ENCODE results near the gene CREBBP.

Gene CREBBP

DNA sequence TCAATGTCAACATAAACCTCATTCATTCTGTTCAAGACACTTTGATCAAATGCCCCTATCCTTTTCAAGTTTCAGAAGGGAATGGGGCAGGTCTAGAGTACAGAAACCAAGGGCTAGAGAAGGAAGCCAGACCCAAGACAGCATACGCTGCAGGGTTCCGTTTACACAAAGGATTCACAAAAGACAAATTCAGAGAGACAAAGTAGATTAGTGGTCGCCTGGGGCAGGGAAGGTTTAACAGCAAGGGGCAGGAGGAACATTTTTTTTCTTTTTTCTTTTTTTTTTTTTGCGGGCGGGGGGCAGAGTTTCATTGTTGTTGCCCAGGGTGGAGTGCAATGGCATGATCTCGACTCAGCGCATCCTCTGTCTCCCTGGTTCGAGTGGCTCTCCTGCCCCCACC lies 143.3 kb downstream of the CREBBP start:
- no peak overlapping the region for H3K23ac ChIP-seq (ENCODE audit: low read length in 2 of 2)
- H2BK12ac ChIP-seq (ENCODE audit: low read length in 2 of 2): no peak overlapping the region
- DNase-seq: no peak
- H3K36me3 ChIP-seq (ENCODE audit: control insufficient read depth in 1 of 2, insufficient read depth in 2 of 2, low read depth in 1 of 2, low read length in 2 of 2): peaks cover 82% of the 10 kb centered on the region in 2 experiments
- no peak overlapping the region for H4K91ac ChIP-seq (ENCODE audit: low read length)
- no peak overlapping the region for H2BK5ac ChIP-seq (ENCODE audit: low read depth, low read length, poor library complexity, severe bottlenecking)
- H2AFZ ChIP-seq (ENCODE audit: low read depth, low read length): no peak overlapping the region
- H3K9ac ChIP-seq (ENCODE audit: low read length): no peak overlapping the region
- H3K14ac ChIP-seq (ENCODE audit: low read length in 2 of 2): no peak overlapping the region
- no peak overlapping the region for H3K18ac ChIP-seq (ENCODE audit: low read depth in 1 of 2, low read length in 2 of 2)
- no peaks in the 10 kb centered on the region for H3K9me3 ChIP-seq (ENCODE audit: control insufficient read depth, low read length)
- H3K4ac ChIP-seq (ENCODE audit: low read depth in 1 of 2, low read length in 2 of 2): no peak overlapping the region
- no peaks in the 10 kb centered on the region for H3K4me1 ChIP-seq (ENCODE audit: control insufficient read depth, insufficient read depth, low read depth, low read length)
- WGBS: 96% methylated on average over 8 of the region's 8 CpGs
- no peak overlapping the region for H3K27ac ChIP-seq (ENCODE audit: low read length, poor library complexity, severe bottlenecking)
- H3K4me3 ChIP-seq (ENCODE audit: insufficient read depth in 1 of 2, low read depth in 1 of 2, low read length in 2 of 2): no peak overlapping the region
- H3K4me2 ChIP-seq (ENCODE audit: low read length, poor library complexity, severe bottlenecking): no peak overlapping the region
- no peak overlapping the region for H2BK120ac ChIP-seq (ENCODE audit: low read depth, low read length)
- no peaks in the 10 kb centered on the region for H3K27me3 ChIP-seq (ENCODE audit: control insufficient read depth in 1 of 2, insufficient read depth in 1 of 2, low read length in 2 of 2)
- H3K79me1 ChIP-seq (replicated peaks; ENCODE audit: low read length, poor library complexity, severe bottlenecking): peaks cover 60% of the 10 kb centered on the region
- no peak overlapping the region for H4K8ac ChIP-seq (ENCODE audit: low read length)
- H2AK5ac ChIP-seq (ENCODE audit: low read length, severe bottlenecking): no peak overlapping the region
- H2BK15ac ChIP-seq (ENCODE audit: low read depth, poor library complexity, severe bottlenecking): no peak overlapping the region

GRCh38 chr16:3736116-3736515 lies 144.4 kb downstream of the CREBBP start:
- no peak overlapping the region for H3K4me3 ChIP-seq (ENCODE audit: insufficient read depth in 1 of 2, low read depth in 1 of 2, low read length in 2 of 2)
- no peak overlapping the region for H2BK12ac ChIP-seq (ENCODE audit: low read length in 2 of 2)
- H3K9ac ChIP-seq (ENCODE audit: low read length): no peak overlapping the region
- H4K8ac ChIP-seq (ENCODE audit: low read length): no peak overlapping the region
- H4K91ac ChIP-seq (ENCODE audit: low read length): no peak overlapping the region
- H2BK5ac ChIP-seq (ENCODE audit: low read depth, low read length, poor library complexity, severe bottlenecking): no peak overlapping the region
- H2AFZ ChIP-seq (ENCODE audit: low read depth, low read length): no peak overlapping the region
- H3K18ac ChIP-seq (ENCODE audit: low read depth in 1 of 2, low read length in 2 of 2): no peak overlapping the region
- H3K79me1 ChIP-seq (replicated peaks; ENCODE audit: low read length, poor library complexity, severe bottlenecking): peaks cover 67% of the 10 kb centered on the region
- WGBS: 100% methylated on average over 4 of the region's 6 CpGs
- H2BK15ac ChIP-seq (ENCODE audit: low read depth, poor library complexity, severe bottlenecking): no peak overlapping the region
- H3K27ac ChIP-seq (ENCODE audit: low read length, poor library complexity, severe bottlenecking): no peak overlapping the region
- no peak overlapping the region for H3K23ac ChIP-seq (ENCODE audit: low read length in 2 of 2)
- H3K27me3 ChIP-seq (ENCODE audit: control insufficient read depth in 1 of 2, insufficient read depth in 1 of 2, low read length in 2 of 2): no peaks in the 10 kb centered on the region
- H3K36me3 ChIP-seq (ENCODE audit: control insufficient read depth in 1 of 2, insufficient read depth in 2 of 2, low read depth in 1 of 2, low read length in 2 of 2): peaks cover 85% of the 10 kb centered on the region in 2 experiments
- no peak overlapping the region for H2AK5ac ChIP-seq (ENCODE audit: low read length, severe bottlenecking)
- no peak overlapping the region for H3K4me2 ChIP-seq (ENCODE audit: low read length, poor library complexity, severe bottlenecking)
- no peaks in the 10 kb centered on the region for H3K4me1 ChIP-seq (ENCODE audit: control insufficient read depth, insufficient read depth, low read depth, low read length)
- no peak overlapping the region for H3K14ac ChIP-seq (ENCODE audit: low read length in 2 of 2)
- no peak for DNase-seq
- no peaks in the 10 kb centered on the region for H3K9me3 ChIP-seq (ENCODE audit: control insufficient read depth, low read length)
- no peak overlapping the region for H2BK120ac ChIP-seq (ENCODE audit: low read depth, low read length)
- no peak overlapping the region for H3K4ac ChIP-seq (ENCODE audit: low read depth in 1 of 2, low read length in 2 of 2)

DNA sequence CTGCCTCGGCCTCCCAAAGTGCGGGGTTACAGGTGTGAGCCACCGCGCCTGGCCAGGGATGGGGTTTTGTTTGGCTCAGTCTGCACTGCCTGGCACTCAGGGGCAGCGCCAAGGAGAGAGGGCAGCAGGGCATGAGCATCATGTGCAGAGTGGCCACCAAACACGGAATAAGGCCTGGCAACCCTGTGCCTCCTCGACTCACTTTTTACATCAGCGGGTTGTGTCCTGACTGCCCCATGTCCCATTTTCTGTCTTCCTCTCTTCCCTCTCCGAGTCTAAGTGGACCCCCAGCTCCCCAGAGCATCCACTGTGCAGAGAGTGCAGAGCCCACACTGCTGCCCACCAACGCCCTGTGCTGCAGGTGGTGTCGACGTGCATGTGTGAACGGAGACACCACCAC lies 145.0 kb downstream of the CREBBP start:
- peaks cover 67% of the 10 kb centered on the region for H3K79me1 ChIP-seq (replicated peaks; ENCODE audit: low read length, poor library complexity, severe bottlenecking)
- H3K9ac ChIP-seq (ENCODE audit: low read length): no peak overlapping the region
- no peak overlapping the region for H2AK5ac ChIP-seq (ENCODE audit: low read length, severe bottlenecking)
- H3K23ac ChIP-seq (ENCODE audit: low read length in 2 of 2): no peak overlapping the region
- no peak overlapping the region for H4K8ac ChIP-seq (ENCODE audit: low read length)
- no peak overlapping the region for H4K91ac ChIP-seq (ENCODE audit: low read length)
- no peak for DNase-seq
- H3K14ac ChIP-seq (ENCODE audit: low read length in 2 of 2): no peak overlapping the region
- H3K4me2 ChIP-seq (ENCODE audit: low read length, poor library complexity, severe bottlenecking): no peak overlapping the region
- no peak overlapping the region for H2BK5ac ChIP-seq (ENCODE audit: low read depth, low read length, poor library complexity, severe bottlenecking)
- no peaks in the 10 kb centered on the region for H3K27me3 ChIP-seq (ENCODE audit: control insufficient read depth in 1 of 2, insufficient read depth in 1 of 2, low read length in 2 of 2)
- no peak overlapping the region for H2AFZ ChIP-seq (ENCODE audit: low read depth, low read length)
- H3K27ac ChIP-seq (ENCODE audit: low read length, poor library complexity, severe bottlenecking): no peak overlapping the region
- H3K9me3 ChIP-seq (ENCODE audit: control insufficient read depth, low read length): no peaks in the 10 kb centered on the region
- H3K18ac ChIP-seq (ENCODE audit: low read depth in 1 of 2, low read length in 2 of 2): no peak overlapping the region
- 97% methylated on average over 13 of the region's 13 CpGs for WGBS
- no peaks in the 10 kb centered on the region for H3K4me1 ChIP-seq (ENCODE audit: control insufficient read depth, insufficient read depth, low read depth, low read length)
- no peak overlapping the region for H3K4ac ChIP-seq (ENCODE audit: low read depth in 1 of 2, low read length in 2 of 2)
- H3K4me3 ChIP-seq (ENCODE audit: insufficient read depth in 1 of 2, low read depth in 1 of 2, low read length in 2 of 2): no peak overlapping the region
- no peak overlapping the region for H2BK12ac ChIP-seq (ENCODE audit: low read length in 2 of 2)
- no peak overlapping the region for H2BK15ac ChIP-seq (ENCODE audit: low read depth, poor library complexity, severe bottlenecking)
- peaks cover 85% of the 10 kb centered on the region in 2 experiments for H3K36me3 ChIP-seq (ENCODE audit: control insufficient read depth in 1 of 2, insufficient read depth in 2 of 2, low read depth in 1 of 2, low read length in 2 of 2)
- no peak overlapping the region for H2BK120ac ChIP-seq (ENCODE audit: low read depth, low read length)

DNA sequence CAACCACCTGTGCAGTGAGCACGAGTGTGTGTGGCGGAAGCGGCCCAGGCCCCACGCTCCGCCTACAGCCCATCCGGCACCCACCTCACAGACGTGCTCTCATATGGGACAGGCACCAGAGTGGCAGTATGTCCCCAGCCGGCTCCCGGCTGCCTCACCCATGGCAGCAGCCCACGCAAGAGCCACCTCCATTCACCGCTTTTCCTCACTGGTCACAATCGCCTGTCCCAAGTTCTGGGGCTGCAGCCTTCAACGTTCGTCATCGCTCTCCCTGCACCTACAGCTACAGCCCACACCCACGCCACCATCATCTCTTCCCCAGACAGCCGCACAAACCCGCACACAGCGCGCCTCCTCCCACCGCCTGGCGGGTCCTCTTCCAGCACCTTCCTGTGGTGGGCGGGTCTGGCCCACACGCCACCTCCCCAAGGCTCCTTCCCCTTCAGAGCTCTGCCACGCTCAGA lies 145.7 kb downstream of the CREBBP start:
- 99% methylated on average over 25 of the region's 25 CpGs for WGBS
- no peak overlapping the region for H3K18ac ChIP-seq (ENCODE audit: low read depth in 1 of 2, low read length in 2 of 2)
- no peak overlapping the region for H2BK5ac ChIP-seq (ENCODE audit: low read depth, low read length, poor library complexity, severe bottlenecking)
- H2BK120ac ChIP-seq (ENCODE audit: low read depth, low read length): no peak overlapping the region
- no peak for DNase-seq
- no peak overlapping the region for H2BK15ac ChIP-seq (ENCODE audit: low read depth, poor library complexity, severe bottlenecking)
- no peak overlapping the region for H4K91ac ChIP-seq (ENCODE audit: low read length)
- no peak overlapping the region for H3K4me3 ChIP-seq (ENCODE audit: insufficient read depth in 1 of 2, low read depth in 1 of 2, low read length in 2 of 2)
- H3K27me3 ChIP-seq (ENCODE audit: control insufficient read depth in 1 of 2, insufficient read depth in 1 of 2, low read length in 2 of 2): no peaks in the 10 kb centered on the region
- H3K36me3 ChIP-seq (ENCODE audit: control insufficient read depth in 1 of 2, insufficient read depth in 2 of 2, low read depth in 1 of 2, low read length in 2 of 2): peaks cover 85 to 86% of the 10 kb centered on the region in 2 experiments
- H2AK5ac ChIP-seq (ENCODE audit: low read length, severe bottlenecking): no peak overlapping the region
- no peak overlapping the region for H3K9ac ChIP-seq (ENCODE audit: low read length)
- no peak overlapping the region for H2BK12ac ChIP-seq (ENCODE audit: low read length in 2 of 2)
- no peak overlapping the region for H4K8ac ChIP-seq (ENCODE audit: low read length)
- H3K4me1 ChIP-seq (ENCODE audit: control insufficient read depth, insufficient read depth, low read depth, low read length): no peaks in the 10 kb centered on the region
- no peaks in the 10 kb centered on the region for H3K9me3 ChIP-seq (ENCODE audit: control insufficient read depth, low read length)
- H2AFZ ChIP-seq (ENCODE audit: low read depth, low read length): no peak overlapping the region
- H3K27ac ChIP-seq (ENCODE audit: low read length, poor library complexity, severe bottlenecking): no peak overlapping the region
- H3K4me2 ChIP-seq (ENCODE audit: low read length, poor library complexity, severe bottlenecking): no peak overlapping the region
- peaks cover 69% of the 10 kb centered on the region for H3K79me1 ChIP-seq (replicated peaks; ENCODE audit: low read length, poor library complexity, severe bottlenecking)
- H3K23ac ChIP-seq (ENCODE audit: low read length in 2 of 2): no peak overlapping the region
- H3K4ac ChIP-seq (ENCODE audit: low read depth in 1 of 2, low read length in 2 of 2): no peak overlapping the region
- no peak overlapping the region for H3K14ac ChIP-seq (ENCODE audit: low read length in 2 of 2)
